ENCODE data around the gene PPIL1. TPM values are rescaled to one million over a fixed set of nuclear protein-coding genes. Genes with fewer than 3 reads are reported as not detected.

Gene PPIL1
- total RNA-seq, 2 experiments from 2014 or later: 32.6 to 33.5 TPM

GRCh38 chr6:36867471-36868224, 7.0 kb downstream of the PPIL1 start:
- H3K27ac Mint-ChIP-seq: no peak overlapping the region
- DNase-seq (no peak), ATAC-seq (no peak)
- H3K4me3 Mint-ChIP-seq: no peak overlapping the region
- H3K27me3 Mint-ChIP-seq (ENCODE audit: low read depth): no peaks in the 10 kb centered on the region
- H3K36me3 Mint-ChIP-seq (ENCODE audit: low read depth): peaks cover 68% of the 10 kb centered on the region
- ChIA-PET CTCF (interaction anchor here (1.5 to 5.5 kb wide), 3 partner anchors 16 to 151 kb away, joined by 4 to 53 read pairs (median 7); no protein-coding TSS in a partner anchor), POLR2A (no interaction called here)
- no peaks in the 10 kb centered on the region for H3K9me3 Mint-ChIP-seq (ENCODE audit: insufficient read depth)
- H3K4me1 Mint-ChIP-seq (ENCODE audit: low read depth): peaks cover 57% of the 10 kb centered on the region

- ChIA-PET CTCF (interaction anchor here (0.6 to 5.5 kb wide), 6 partner anchors 8 to 152 kb away, joined by 3 to 53 read pairs (median 6); partner anchors contain the start of gene PPIL1), POLR2A (interaction anchor here (1.8 kb wide), 1 partner anchor 8 kb away, joined by 6 read pairs; the partner anchor contains the start of gene PPIL1)
- no peaks in the 10 kb centered on the region for H3K27me3 Mint-ChIP-seq (ENCODE audit: low read depth)
- H3K9me3 Mint-ChIP-seq (ENCODE audit: insufficient read depth): no peaks in the 10 kb centered on the region
- no peak overlapping the region for H3K4me3 Mint-ChIP-seq
- peaks cover 44% of the 10 kb centered on the region for H3K4me1 Mint-ChIP-seq (ENCODE audit: low read depth)
- peak overlapping the region; percentile 34 for H3K27ac Mint-ChIP-seq
- ATAC-seq (no peak), DNase-seq (no peak)
- peaks cover 68% of the 10 kb centered on the region for H3K36me3 Mint-ChIP-seq (ENCODE audit: low read depth)
Measured at GRCh38 chr6:36865835-36866234, 8.8 kb downstream of the PPIL1 start.

- ChIA-PET POLR2A (no interaction called here), CTCF (interaction anchor here (1.2 to 5.5 kb wide), 4 partner anchors 10 to 154 kb away, joined by 3 to 53 read pairs (median 17); partner anchors contain the start of gene PPIL1)
- no peak overlapping the region for H3K27ac Mint-ChIP-seq
- H3K4me3 Mint-ChIP-seq: no peak overlapping the region
- no peaks in the 10 kb centered on the region for H3K9me3 Mint-ChIP-seq (ENCODE audit: insufficient read depth)
- ATAC-seq: no peak
- peaks cover 32% of the 10 kb centered on the region for H3K4me1 Mint-ChIP-seq (ENCODE audit: low read depth)
- peaks cover 63% of the 10 kb centered on the region for H3K36me3 Mint-ChIP-seq (ENCODE audit: low read depth)
- no peak for DNase-seq
- no peaks in the 10 kb centered on the region for H3K27me3 Mint-ChIP-seq (ENCODE audit: low read depth)
Measured at GRCh38 chr6:36863670-36864540, 10.7 kb downstream of the PPIL1 start.

- Mint-ChIP-seq H3K36me3 (ENCODE audit: low read depth) (peaks cover 64% of the 10 kb centered on the region), H3K4me3 (no peak overlapping the region), H3K27me3 (ENCODE audit: low read depth) (no peaks in the 10 kb centered on the region), H3K27ac (no peak overlapping the region), H3K4me1 (ENCODE audit: low read depth) (peaks cover 29% of the 10 kb centered on the region), H3K9me3 (ENCODE audit: insufficient read depth) (no peaks in the 10 kb centered on the region)
- ChIA-PET CTCF (interaction anchor here (4.2 to 5.5 kb wide), 2 partner anchors 11 to 12 kb away, joined by 28 to 53 read pairs; partner anchors contain the start of gene PPIL1), POLR2A (no interaction called here)
- no peak for DNase-seq
- no peak for ATAC-seq
Measured at GRCh38 chr6:36862848-36863382, 11.7 kb downstream of the PPIL1 start.

GRCh38 chr6:36862164-36862847, 12.3 kb downstream of the PPIL1 start:
- no peak overlapping the region for H3K27ac Mint-ChIP-seq
- ChIA-PET POLR2A (no interaction called here), CTCF (interaction anchor here (5.5 kb wide), 1 partner anchor 11 kb away, joined by 53 read pairs; no protein-coding TSS in a partner anchor)
- peaks cover 23% of the 10 kb centered on the region for H3K4me1 Mint-ChIP-seq (ENCODE audit: low read depth)
- DNase-seq (no peak), ATAC-seq (no peak)
- no peak overlapping the region for H3K4me3 Mint-ChIP-seq
- H3K36me3 Mint-ChIP-seq (ENCODE audit: low read depth): peaks cover 59% of the 10 kb centered on the region
- no peaks in the 10 kb centered on the region for H3K27me3 Mint-ChIP-seq (ENCODE audit: low read depth)
- no peaks in the 10 kb centered on the region for H3K9me3 Mint-ChIP-seq (ENCODE audit: insufficient read depth)

- Mint-ChIP-seq H3K9me3 (ENCODE audit: insufficient read depth) (no peaks in the 10 kb centered on the region), H3K27me3 (ENCODE audit: low read depth) (no peaks in the 10 kb centered on the region), H3K4me3 (no peak overlapping the region), H3K4me1 (ENCODE audit: low read depth) (peaks cover 14% of the 10 kb centered on the region), H3K27ac (no peak overlapping the region), H3K36me3 (ENCODE audit: low read depth) (peaks cover 57% of the 10 kb centered on the region)
- DNase-seq (no peak), ATAC-seq (no peak)
- ChIA-PET CTCF (interaction anchor here (0.9 to 1.9 kb wide), 8 partner anchors 9 to 158 kb away, joined by 3 to 15 read pairs (median 5); no protein-coding TSS in a partner anchor), POLR2A (no interaction called here)
Measured at GRCh38 chr6:36860126-36860525, 14.5 kb downstream of the PPIL1 start.

GRCh38 chr6:36858407-36858981, 16.1 kb downstream of the PPIL1 start:
- Mint-ChIP-seq H3K36me3 (ENCODE audit: low read depth) (peaks cover 56% of the 10 kb centered on the region), H3K27ac (no peak overlapping the region), H3K27me3 (ENCODE audit: low read depth) (no peaks in the 10 kb centered on the region), H3K4me3 (no peak overlapping the region), H3K4me1 (ENCODE audit: low read depth) (peaks cover 14% of the 10 kb centered on the region), H3K9me3 (ENCODE audit: insufficient read depth) (no peaks in the 10 kb centered on the region)
- ATAC-seq (no peak), DNase-seq (no peak)
- CTCF ChIA-PET: no interaction called here
- POLR2A ChIA-PET: no interaction called here

GRCh38 chr6:36857325-36857724, 17.3 kb downstream of the PPIL1 start:
- no peak for ATAC-seq
- ChIA-PET POLR2A (no interaction called here), CTCF (interaction anchor here (1.5 to 1.7 kb wide), 2 partner anchors 75 to 161 kb away, joined by 5 to 7 read pairs; no protein-coding TSS in a partner anchor)
- no peaks in the 10 kb centered on the region for H3K9me3 Mint-ChIP-seq (ENCODE audit: insufficient read depth)
- no peak overlapping the region for H3K27ac Mint-ChIP-seq
- H3K36me3 Mint-ChIP-seq (ENCODE audit: low read depth): peaks cover 57% of the 10 kb centered on the region
- H3K27me3 Mint-ChIP-seq (ENCODE audit: low read depth): no peaks in the 10 kb centered on the region
- DNase-seq: no peak
- peaks cover 12% of the 10 kb centered on the region for H3K4me1 Mint-ChIP-seq (ENCODE audit: low read depth)
- H3K4me3 Mint-ChIP-seq: no peak overlapping the region

- H3K36me3 Mint-ChIP-seq (ENCODE audit: low read depth): peaks cover 60% of the 10 kb centered on the region
- no peak overlapping the region for H3K4me3 Mint-ChIP-seq
Measured at GRCh38 chr6:36856277-36856676, 18.3 kb downstream of the PPIL1 start.

GRCh38 chr6:36855750-36856149, 18.9 kb downstream of the PPIL1 start:
- ChIA-PET CTCF (interaction anchor here (1.5 to 1.7 kb wide), 3 partner anchors 73 to 92 kb away, joined by 3 to 5 read pairs (median 5); no protein-coding TSS in a partner anchor), POLR2A (no interaction called here)
- Mint-ChIP-seq H3K27me3 (ENCODE audit: low read depth) (no peaks in the 10 kb centered on the region), H3K36me3 (ENCODE audit: low read depth) (peaks cover 58% of the 10 kb centered on the region), H3K9me3 (ENCODE audit: insufficient read depth) (no peaks in the 10 kb centered on the region), H3K4me3 (no peak overlapping the region), H3K27ac (no peak overlapping the region), H3K4me1 (ENCODE audit: low read depth) (peaks cover 12% of the 10 kb centered on the region)
- DNase-seq: no peak
- ATAC-seq: no peak

More at GRCh38 chr6:36856277-36856676, 18.3 kb downstream of the PPIL1 start:
- Mint-ChIP-seq H3K9me3 (ENCODE audit: insufficient read depth) (no peaks in the 10 kb centered on the region), H3K27ac (no peak overlapping the region), H3K27me3 (ENCODE audit: low read depth) (no peaks in the 10 kb centered on the region), H3K4me1 (ENCODE audit: low read depth) (peaks cover 12% of the 10 kb centered on the region)
- ChIA-PET POLR2A (no interaction called here), CTCF (interaction anchor here (1.5 to 1.7 kb wide), 4 partner anchors 74 to 162 kb away, joined by 3 to 7 read pairs (median 5); no protein-coding TSS in a partner anchor)
- DNase-seq (no peak), ATAC-seq (no peak)

- Mint-ChIP-seq H3K27me3 (ENCODE audit: low read depth) (no peaks in the 10 kb centered on the region), H3K9me3 (ENCODE audit: insufficient read depth) (no peaks in the 10 kb centered on the region), H3K27ac (peak overlapping the region; percentile 3), H3K4me1 (ENCODE audit: low read depth) (peaks cover 12% of the 10 kb centered on the region), H3K36me3 (ENCODE audit: low read depth) (peaks cover 52% of the 10 kb centered on the region), H3K4me3 (no peak overlapping the region)
- DNase-seq (no peak), ATAC-seq (no peak)
- ChIA-PET CTCF (interaction anchor here (1.1 to 8.1 kb wide), 10 partner anchors 11 to 165 kb away, joined by 3 to 129 read pairs (median 20); partner anchors contain the start of gene PPIL1), POLR2A (no interaction called here)
Measured at GRCh38 chr6:36853325-36853724, 21.3 kb downstream of the PPIL1 start.

Data from activated CD8-positive, alpha-beta T cell treated with anti-CD3 and anti-CD28 coated beads, Interleukin-2, amount 10 ng/mL, durations not matched to agents 7 days and 5 days (primary cell).